HL-60 (cell line): ENCODE results near the gene ARRDC4.

ENCODE experiments used
- DNase-seq, 2 experiments: peaks; one replicate each; pipeline ENCODE4 v3.0.0-alpha.2; 2010 to 2020; ENCODE audit warnings: low read depth in 1 of 2, low spot score in 1 of 2
- H3K27ac ChIP-seq: fragments of 250-450 bp; sonication (Bioruptor Pico); replicated peaks from 2 replicates; pipeline ENCODE4 v1.5.1; 2020; ENCODE audit warnings: mild to moderate bottlenecking, moderate library complexity
- H3K27me3 ChIP-seq: fragments of 250-450 bp; sonication (Bioruptor Pico); 2 replicates; pipeline ENCODE4 v1.5.1; 2021; ENCODE audit warnings: mild to moderate bottlenecking, moderate library complexity; ENCODE audit not compliant: insufficient read depth, poor library complexity, severe bottlenecking
- H3K4me3 ChIP-seq: replicated peaks from 2 replicates; pipeline ENCODE4 v1.5.1; 2011; ENCODE audit warnings: mild to moderate bottlenecking, control low read depth, low read length; ENCODE audit not compliant: insufficient read depth
- CTCF ChIP-seq: IDR thresholded peaks from one replicate; pipeline ENCODE4 v1.5.1; 2011; ENCODE audit warnings: low read length, control low read depth, inconsistent platforms; ENCODE audit not compliant: insufficient read depth
- GABPA ChIP-seq: IDR thresholded peaks from 2 replicates; pipeline ENCODE4 v1.6.1; 2012; ENCODE audit warnings: low read depth
- POLR2AphosphoS5 ChIP-seq: IDR thresholded peaks from 2 replicates; pipeline ENCODE4 v1.6.1; 2012; ENCODE audit warnings: low read depth
- REST ChIP-seq: IDR thresholded peaks from 2 replicates; pipeline ENCODE4 v1.6.1; 2012; ENCODE audit warnings: low read depth; ENCODE audit not compliant: insufficient replicate concordance
- SPI1 ChIP-seq: IDR thresholded peaks from 2 replicates; pipeline ENCODE4 v1.6.1; 2012; ENCODE audit warnings: low read depth, mild to moderate bottlenecking, borderline replicate concordance

ARRDC4 gene

GRCh38 chr15:97986781-97987180 is 26.3 kb downstream of the ARRDC4 start:
- TF ChIP-seq CTCF (no peak), POLR2AphosphoS5 (no peak), GABPA (no peak), REST (no peak), SPI1 (no peak)
- H3K27me3 ChIP-seq: no peaks in the 10 kb centered on the region
- no peak for DNase-seq
- no peak overlapping the region for H3K27ac ChIP-seq
- H3K4me3 ChIP-seq: no peak overlapping the region

- DNase-seq: no peak
- H3K27ac ChIP-seq: no peak overlapping the region
Observed at GRCh38 chr15:97989299-97989698, 28.8 kb downstream of the ARRDC4 start.

More at GRCh38 chr15:97989299-97989698, 28.8 kb downstream of the ARRDC4 start:
- TF ChIP-seq SPI1 (no peak), GABPA (no peak), POLR2AphosphoS5 (no peak), CTCF (no peak), REST (no peak)
- Histone ChIP-seq H3K27me3 (no peaks in the 10 kb centered on the region), H3K4me3 (no peak overlapping the region)
